Measurements from ENCODE around the gene UBE2D3.

Gene UBE2D3

GRCh38 chr4:102783006-102783405 is 44.3 kb downstream of the UBE2D3 start:
- DNase-seq (ENCODE audit: extremely low spot score), result no peak
- CTCF ChIA-PET, result no interaction called here
- POLR2A ChIA-PET, result no interaction called here
- no peak for TF ChIP-seq SUZ12 (IDR thresholded peaks at IDR 0.05)
- no peak for TF ChIP-seq FOXA1 (IDR thresholded peaks at IDR 0.05)
- no peak for TF ChIP-seq BHLHE40 (IDR thresholded peaks at IDR 0.05; ENCODE audit: borderline replicate concordance)
- TF ChIP-seq ARNT (IDR thresholded peaks at IDR 0.05), result no peak
- TF ChIP-seq LEF1 (IDR thresholded peaks at IDR 0.05; ENCODE audit: borderline replicate concordance), result no peak

DNA sequence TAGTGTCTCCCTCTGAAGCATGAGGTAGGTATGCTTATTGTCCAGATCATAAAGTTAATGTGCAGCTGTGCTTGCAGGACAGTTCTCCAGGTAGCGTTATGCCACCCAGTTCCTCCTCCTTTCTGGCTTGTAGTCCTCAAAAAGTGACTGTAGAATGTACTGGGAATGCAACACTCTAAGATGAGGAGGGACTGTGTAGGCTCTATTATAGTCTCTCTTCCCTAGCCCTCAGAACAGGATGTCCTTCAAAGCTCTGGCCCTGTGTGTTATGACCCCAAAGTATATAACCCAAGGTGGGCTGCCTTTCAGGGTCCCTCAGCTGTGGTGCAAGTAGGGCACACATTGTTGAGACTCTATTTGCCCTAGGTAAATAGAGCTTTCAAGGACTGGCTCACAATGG is 45.8 kb downstream of the UBE2D3 start:
- TF ChIP-seq LEF1 (IDR thresholded peaks at IDR 0.05; ENCODE audit: borderline replicate concordance) (no peak), HDGF (IDR thresholded peaks at IDR 0.05; ENCODE audit: borderline replicate concordance) (no peak), NFRKB (IDR thresholded peaks at IDR 0.05) (no peak), ZNF384 (IDR thresholded peaks at IDR 0.05) (no peak), ARNT (IDR thresholded peaks at IDR 0.05) (no peak), CTBP1 (IDR thresholded peaks at IDR 0.05; ENCODE audit: borderline replicate concordance) (no peak), SUZ12 (IDR thresholded peaks at IDR 0.05) (no peak), PKNOX1 (IDR thresholded peaks at IDR 0.05) (no peak), FOXK2 (IDR thresholded peaks at IDR 0.05) (no peak), BHLHE40 (IDR thresholded peaks at IDR 0.05; ENCODE audit: borderline replicate concordance) (no peak), FOXM1 (IDR thresholded peaks at IDR 0.05; ENCODE audit: borderline replicate concordance) (no peak), ELF4 (IDR thresholded peaks at IDR 0.05) (no peak), TARDBP (IDR thresholded peaks at IDR 0.05) (no peak), L3MBTL2 (conservative IDR thresholded peaks at IDR 0.05) (no peak), FOXA1 (IDR thresholded peaks at IDR 0.05) (no peak), SP1 (IDR thresholded peaks at IDR 0.05) (no peak)
- DNase-seq (ENCODE audit: extremely low spot score), result no peak
- POLR2A ChIA-PET, result interaction anchor here (4.8 kb wide), 1 partner anchor 46 kb away, joined by 19 read pairs; the partner anchor contains the start of gene UBE2D3
- CTCF ChIA-PET, result no interaction called here

GRCh38 chr4:102780476-102781144 is 46.7 kb downstream of the UBE2D3 start:
- DNase-seq (ENCODE audit: extremely low spot score), result peak; percentile 14
- ChIA-PET CTCF (interaction anchor here (0.6 to 1.0 kb wide), 2 partner anchors 10 to 315 kb away, joined by 3 read pairs; no protein-coding TSS in a partner anchor), POLR2A (interaction anchor here (1.0 to 4.8 kb wide), 2 partner anchors 19 to 47 kb away, joined by 5 to 19 read pairs; partner anchors contain the start of genes MANBA and UBE2D3)
- TF ChIP-seq SUZ12 (IDR thresholded peaks at IDR 0.05), result no peak
- TF ChIP-seq FOXK2 (IDR thresholded peaks at IDR 0.05), result no peak
- TF ChIP-seq HDGF (IDR thresholded peaks at IDR 0.05; ENCODE audit: borderline replicate concordance), result no peak
- no peak for TF ChIP-seq CTBP1 (IDR thresholded peaks at IDR 0.05; ENCODE audit: borderline replicate concordance)
- TF ChIP-seq FOXA1 (IDR thresholded peaks at IDR 0.05), result no peak
- TF ChIP-seq PKNOX1 (IDR thresholded peaks at IDR 0.05), result no peak
- TF ChIP-seq ZNF384 (IDR thresholded peaks at IDR 0.05), result no peak
- no peak for TF ChIP-seq LEF1 (IDR thresholded peaks at IDR 0.05; ENCODE audit: borderline replicate concordance)
- TF ChIP-seq L3MBTL2 (conservative IDR thresholded peaks at IDR 0.05), result no peak
- TF ChIP-seq NFRKB (IDR thresholded peaks at IDR 0.05), result no peak
- no peak for TF ChIP-seq ARNT (IDR thresholded peaks at IDR 0.05)
- TF ChIP-seq TARDBP (IDR thresholded peaks at IDR 0.05), result no peak
- no peak for TF ChIP-seq FOXM1 (IDR thresholded peaks at IDR 0.05; ENCODE audit: borderline replicate concordance)
- TF ChIP-seq BHLHE40 (IDR thresholded peaks at IDR 0.05; ENCODE audit: borderline replicate concordance), result no peak

- TF ChIP-seq ZNF384 (IDR thresholded peaks at IDR 0.05) (no peak), CTBP1 (IDR thresholded peaks at IDR 0.05; ENCODE audit: borderline replicate concordance) (no peak), SP1 (IDR thresholded peaks at IDR 0.05) (no peak), SUZ12 (IDR thresholded peaks at IDR 0.05) (no peak), FOXA1 (IDR thresholded peaks at IDR 0.05) (no peak), LEF1 (IDR thresholded peaks at IDR 0.05; ENCODE audit: borderline replicate concordance) (no peak), BHLHE40 (IDR thresholded peaks at IDR 0.05; ENCODE audit: borderline replicate concordance) (no peak), HDGF (IDR thresholded peaks at IDR 0.05; ENCODE audit: borderline replicate concordance) (no peak), ARNT (IDR thresholded peaks at IDR 0.05) (no peak), TARDBP (IDR thresholded peaks at IDR 0.05) (no peak)
- CTCF ChIA-PET, result interaction anchor here (0.6 to 0.8 kb wide), 2 partner anchors 155 to 158 kb away, joined by 3 read pairs; no protein-coding TSS in a partner anchor
- POLR2A ChIA-PET, result interaction anchor here (4.8 kb wide), 1 partner anchor 48 kb away, joined by 19 read pairs; the partner anchor contains the start of gene UBE2D3
- no peak for DNase-seq (ENCODE audit: extremely low spot score)
These were observed 48.1 kb downstream of the UBE2D3 start for GRCh38 chr4:102779204-102779603.

- no peak for TF ChIP-seq NFRKB (IDR thresholded peaks at IDR 0.05)
- no peak for TF ChIP-seq FOXA1 (IDR thresholded peaks at IDR 0.05)
- no peak for TF ChIP-seq TARDBP (IDR thresholded peaks at IDR 0.05)
- no peak for TF ChIP-seq FOXM1 (IDR thresholded peaks at IDR 0.05; ENCODE audit: borderline replicate concordance)
- no peak for TF ChIP-seq L3MBTL2 (conservative IDR thresholded peaks at IDR 0.05)
- TF ChIP-seq BHLHE40 (IDR thresholded peaks at IDR 0.05; ENCODE audit: borderline replicate concordance), result no peak
- no peak for TF ChIP-seq ELF4 (IDR thresholded peaks at IDR 0.05)
- no peak for TF ChIP-seq ZNF384 (IDR thresholded peaks at IDR 0.05)
- TF ChIP-seq HDGF (IDR thresholded peaks at IDR 0.05; ENCODE audit: borderline replicate concordance), result no peak
- ChIA-PET POLR2A (interaction anchor here (4.8 kb wide), 1 partner anchor 49 kb away, joined by 19 read pairs; the partner anchor contains the start of gene UBE2D3), CTCF (interaction anchor here (0.8 kb wide), 1 partner anchor 158 kb away, joined by 3 read pairs; no protein-coding TSS in a partner anchor)
- DNase-seq (ENCODE audit: extremely low spot score), result no peak
These were observed 48.6 kb downstream of the UBE2D3 start for GRCh38 chr4:102778720-102779119.

DNA sequence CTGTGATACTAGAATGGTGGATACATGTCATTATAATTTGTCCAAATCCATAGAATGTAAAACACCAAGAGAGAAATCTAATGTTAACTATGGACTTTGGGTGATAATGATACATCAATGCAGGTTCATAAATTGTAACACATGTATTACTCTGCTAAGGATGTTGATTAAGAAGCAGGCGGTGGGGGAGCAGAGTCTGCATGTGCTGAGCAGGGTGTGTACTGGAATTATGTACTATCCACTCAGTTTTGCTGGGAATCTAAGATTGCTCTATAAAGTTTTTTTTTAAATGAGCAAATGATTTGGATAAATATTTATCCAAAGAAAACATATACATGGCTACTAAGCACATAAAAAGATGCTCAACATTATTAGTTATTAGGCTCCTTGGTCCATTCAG is 51.5 kb downstream of the UBE2D3 start:
- no peak for DNase-seq (ENCODE audit: extremely low spot score)
- TF ChIP-seq SP1 (IDR thresholded peaks at IDR 0.05), result no peak
- no peak for TF ChIP-seq CTBP1 (IDR thresholded peaks at IDR 0.05; ENCODE audit: borderline replicate concordance)
- no peak for TF ChIP-seq NFRKB (IDR thresholded peaks at IDR 0.05)
- no peak for TF ChIP-seq FOXM1 (IDR thresholded peaks at IDR 0.05; ENCODE audit: borderline replicate concordance)
- no peak for TF ChIP-seq ELF4 (IDR thresholded peaks at IDR 0.05)
- no peak for TF ChIP-seq HDGF (IDR thresholded peaks at IDR 0.05; ENCODE audit: borderline replicate concordance)
- TF ChIP-seq PKNOX1 (IDR thresholded peaks at IDR 0.05), result no peak
- TF ChIP-seq FOXK2 (IDR thresholded peaks at IDR 0.05), result no peak
- no peak for TF ChIP-seq SUZ12 (IDR thresholded peaks at IDR 0.05)
- CTCF ChIA-PET, result no interaction called here
- POLR2A ChIA-PET, result no interaction called here

Measured in HEK293T (cell line).